Activated CD8-positive, alpha-beta memory T cell treated with anti-CD3 and anti-CD28 coated beads, Interleukin-2, amount 10 ng/mL, durations not matched to agents 7 days and 5 days (primary cell): ENCODE results near the gene CRYBA1. TPM values are rescaled to one million over a fixed set of nuclear protein-coding genes. Genes with fewer than 3 reads are reported as not detected.
"Not testable (repeated sequence)": the region's sequence is repeated elsewhere in the genome, so short reads cannot be mapped to it uniquely, and the experiment has no call there.

ENCODE experiments used
- ATAC-seq: fragments of 150-1000 bp; cut with Tn5 transposase; one replicate; pipeline ENCODE4 v1.10.0; 2021; ENCODE audit warnings: moderate library complexity
- CTCF ChIA-PET: fragments of 350-600 bp; sonication (Branson Sonifier 250); formaldehyde crosslinking; loops from one replicate; lab custom pipeline; 2021; ENCODE audit warnings: antibody characterized with exemption; lab: Charles Lee
- DNase-seq: peaks from one replicate; pipeline ENCODE4 v3.0.0-alpha.2; 2020
- H3K27ac Mint-ChIP-seq: one replicate; pipeline ENCODE4 v1.8.0; 2021; ENCODE audit warnings: mild to moderate bottlenecking, mixed read lengths
- H3K27me3 Mint-ChIP-seq: one replicate; pipeline ENCODE4 v1.8.0; 2021; ENCODE audit warnings: mixed read lengths
- H3K36me3 Mint-ChIP-seq: one replicate; pipeline ENCODE4 v1.8.0; 2021; ENCODE audit warnings: mild to moderate bottlenecking, mixed read lengths
- H3K4me1 Mint-ChIP-seq: one replicate; pipeline ENCODE4 v1.8.0; 2021; ENCODE audit warnings: mixed read lengths
- H3K4me3 Mint-ChIP-seq: one replicate; pipeline ENCODE4 v1.8.0; 2021; ENCODE audit warnings: mild to moderate bottlenecking, moderate library complexity, mixed read lengths
- H3K9me3 Mint-ChIP-seq: one replicate; pipeline ENCODE4 v1.8.0; 2022; ENCODE audit warnings: low read depth, mixed read lengths
- total RNA-seq, 2 experiments: library from RNA; stranded (reverse); gene quantifications; one replicate each; pipeline ENCODE4 v1.2.3, GENCODE V29; 2021

The CRYBA1 gene
- total RNA-seq, 2 experiments from 2014 or later = not detected

GRCh38 chr17:29263916-29264315, 17.3 kb downstream of the CRYBA1 start:
- DNase-seq (no peak), ATAC-seq (no peak)
- peak overlapping the region; percentile 52 for H3K27ac Mint-ChIP-seq
- peaks cover 13% of the 10 kb centered on the region for H3K4me1 Mint-ChIP-seq
- no peaks in the 10 kb centered on the region for H3K27me3 Mint-ChIP-seq
- CTCF ChIA-PET = no interaction called here
- no peaks in the 10 kb centered on the region for H3K9me3 Mint-ChIP-seq
- H3K4me3 Mint-ChIP-seq = no peak overlapping the region
- peaks cover 63% of the 10 kb centered on the region for H3K36me3 Mint-ChIP-seq

GRCh38 chr17:29271980-29272379, 25.3 kb downstream of the CRYBA1 start:
- ATAC-seq, DNase-seq, H3K4me3 Mint-ChIP-seq, CTCF ChIA-PET, H3K27ac Mint-ChIP-seq, H3K27me3 Mint-ChIP-seq, H3K9me3 Mint-ChIP-seq: not testable (repeated sequence)
- peaks cover 60% of the 10 kb centered on the region for H3K36me3 Mint-ChIP-seq
- peaks cover 34% of the 10 kb centered on the region for H3K4me1 Mint-ChIP-seq

- Mint-ChIP-seq H3K4me1 (peaks cover 39% of the 10 kb centered on the region), H3K9me3 (peaks cover 2% of the 10 kb centered on the region), H3K27ac (no peak overlapping the region)
Observed at GRCh38 chr17:29273924-29274323, 27.3 kb downstream of the CRYBA1 start.

GRCh38 chr17:29278692-29279091, 32.0 kb downstream of the CRYBA1 start:
- Mint-ChIP-seq H3K36me3 (peaks cover 89% of the 10 kb centered on the region), H3K27me3 (no peaks in the 10 kb centered on the region), H3K4me3 (no peak overlapping the region), H3K27ac (no peak overlapping the region), H3K9me3 (peaks cover 4% of the 10 kb centered on the region), H3K4me1 (peaks cover 39% of the 10 kb centered on the region)
- no peak for DNase-seq
- no peak for ATAC-seq
- CTCF ChIA-PET = interaction anchor here (1.1 kb wide), 1 partner anchor 12 kb away, joined by 4 read pairs; no protein-coding TSS in a partner anchor

More at GRCh38 chr17:29273924-29274323, 27.3 kb downstream of the CRYBA1 start:
- DNase-seq (no peak), ATAC-seq (no peak)
- Mint-ChIP-seq H3K36me3 (peaks cover 70% of the 10 kb centered on the region), H3K4me3 (no peak overlapping the region), H3K27me3 (no peaks in the 10 kb centered on the region)
- CTCF ChIA-PET = interaction anchor here (0.8 to 1.8 kb wide), 6 partner anchors 9 to 125 kb away, joined by 3 to 6 read pairs (median 4); partner anchors contain the start of gene MYO18A

- DNase-seq = no peak
- Mint-ChIP-seq H3K36me3 (peaks cover 86% of the 10 kb centered on the region), H3K9me3 (peaks cover 8% of the 10 kb centered on the region), H3K4me1 (peaks cover 36% of the 10 kb centered on the region), H3K4me3 (no peak overlapping the region), H3K27ac (no peak overlapping the region), H3K27me3 (no peaks in the 10 kb centered on the region)
- no peak for ATAC-seq
- CTCF ChIA-PET = interaction anchor here (1.1 to 3.0 kb wide), 2 partner anchors 11 kb away, joined by 4 to 15 read pairs; no protein-coding TSS in a partner anchor
Observed at GRCh38 chr17:29279397-29280070, 32.9 kb downstream of the CRYBA1 start.

GRCh38 chr17:29283496-29283895, 36.8 kb downstream of the CRYBA1 start:
- peaks cover 8% of the 10 kb centered on the region for H3K9me3 Mint-ChIP-seq
- DNase-seq (no peak), ATAC-seq (no peak)
- H3K4me3 Mint-ChIP-seq = no peak overlapping the region
- H3K27me3 Mint-ChIP-seq = no peaks in the 10 kb centered on the region
- no peak overlapping the region for H3K27ac Mint-ChIP-seq
- CTCF ChIA-PET = interaction anchor here (0.7 kb wide), 1 partner anchor 9 kb away, joined by 3 read pairs; no protein-coding TSS in a partner anchor
- peaks cover 49% of the 10 kb centered on the region for H3K4me1 Mint-ChIP-seq
- peaks cover 89% of the 10 kb centered on the region for H3K36me3 Mint-ChIP-seq

- peaks cover 51% of the 10 kb centered on the region for H3K4me1 Mint-ChIP-seq
- no peak overlapping the region for H3K4me3 Mint-ChIP-seq
Observed at GRCh38 chr17:29283961-29284360, 37.3 kb downstream of the CRYBA1 start.

GRCh38 chr17:29289852-29290251, 43.2 kb downstream of the CRYBA1 start:
- peaks cover 67% of the 10 kb centered on the region for H3K36me3 Mint-ChIP-seq
- H3K4me3 Mint-ChIP-seq = peak overlapping the region; percentile 15
- DNase-seq = no peak
- no peak for ATAC-seq
- peaks cover 63% of the 10 kb centered on the region for H3K4me1 Mint-ChIP-seq
- H3K9me3 Mint-ChIP-seq = no peaks in the 10 kb centered on the region
- H3K27me3 Mint-ChIP-seq = no peaks in the 10 kb centered on the region
- H3K27ac Mint-ChIP-seq = peak overlapping the region; percentile 41
- CTCF ChIA-PET = interaction anchor here (1.0 to 5.7 kb wide), 9 partner anchors 13 to 165 kb away, joined by 3 to 72 read pairs (median 4); partner anchors contain the start of gene MYO18A

More at GRCh38 chr17:29283961-29284360, 37.3 kb downstream of the CRYBA1 start:
- H3K36me3 Mint-ChIP-seq = peaks cover 89% of the 10 kb centered on the region
- peaks cover 6% of the 10 kb centered on the region for H3K9me3 Mint-ChIP-seq
- DNase-seq (no peak), ATAC-seq (no peak)
- CTCF ChIA-PET = no interaction called here
- no peaks in the 10 kb centered on the region for H3K27me3 Mint-ChIP-seq
- H3K27ac Mint-ChIP-seq = no peak overlapping the region

- H3K4me3 Mint-ChIP-seq = peak overlapping the region; percentile 83
- H3K9me3 Mint-ChIP-seq = no peaks in the 10 kb centered on the region
- peaks cover 53% of the 10 kb centered on the region for H3K36me3 Mint-ChIP-seq
- CTCF ChIA-PET = interaction anchor here (0.6 to 5.7 kb wide), 22 partner anchors 10 to 300 kb away, joined by 3 to 72 read pairs (median 4); partner anchors contain the start of gene MYO18A
- ATAC-seq = no peak
- peak overlapping the region; percentile 87 for H3K27ac Mint-ChIP-seq
- H3K4me1 Mint-ChIP-seq = peaks cover 57% of the 10 kb centered on the region
- H3K27me3 Mint-ChIP-seq = no peaks in the 10 kb centered on the region
- no peak for DNase-seq
Observed at GRCh38 chr17:29291163-29291752, 44.6 kb downstream of the CRYBA1 start.

GRCh38 chr17:29292071-29292991, 45.7 kb downstream of the CRYBA1 start:
- ATAC-seq (peak; percentile 8), DNase-seq (peak; percentile 75)
- CTCF ChIA-PET = interaction anchor here (0.6 to 5.7 kb wide), 11 partner anchors 9 to 202 kb away, joined by 3 to 72 read pairs (median 4); partner anchors contain the start of gene MYO18A
- Mint-ChIP-seq H3K9me3 (no peaks in the 10 kb centered on the region), H3K4me1 (peaks cover 47% of the 10 kb centered on the region), H3K27me3 (no peaks in the 10 kb centered on the region), H3K36me3 (peaks cover 43% of the 10 kb centered on the region), H3K4me3 (peak overlapping the region; percentile 98), H3K27ac (peak overlapping the region; percentile 98)

- CTCF ChIA-PET = interaction anchor here (0.6 to 5.7 kb wide), 18 partner anchors 10 to 325 kb away, joined by 3 to 72 read pairs (median 4); partner anchors contain the start of gene MYO18A
- H3K4me3 Mint-ChIP-seq = peak overlapping the region; percentile 98
- peak; percentile 32 for ATAC-seq
- H3K27me3 Mint-ChIP-seq = no peaks in the 10 kb centered on the region
- DNase-seq = peak; percentile 79
- peak overlapping the region; percentile 98 for H3K27ac Mint-ChIP-seq
- no peaks in the 10 kb centered on the region for H3K9me3 Mint-ChIP-seq
- peaks cover 35% of the 10 kb centered on the region for H3K36me3 Mint-ChIP-seq
- H3K4me1 Mint-ChIP-seq = peaks cover 41% of the 10 kb centered on the region
Observed at GRCh38 chr17:29292992-29293889, 46.6 kb downstream of the CRYBA1 start.
